Measurements from ENCODE around the gene CTNND2.

Gene CTNND2

DNA sequence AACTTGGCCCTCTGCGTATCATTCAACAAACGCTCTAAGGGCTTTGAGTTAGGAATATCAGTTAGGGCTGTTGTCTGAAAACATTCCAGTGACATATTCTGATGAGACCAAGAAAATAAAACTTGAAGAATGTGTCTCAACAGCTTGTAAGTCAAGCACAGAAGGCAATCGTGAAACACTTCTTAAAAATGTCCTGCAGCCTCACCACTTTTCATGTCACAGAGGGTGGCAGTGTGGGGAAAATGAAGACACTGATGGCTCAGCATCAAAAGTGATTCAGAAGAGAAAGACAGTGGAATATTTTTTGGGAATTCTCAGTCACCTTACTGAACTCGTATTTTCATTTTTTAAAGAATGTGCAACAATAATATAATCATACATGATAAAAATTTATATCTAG, 247.3 kb downstream of the CTNND2 start:
- Histone ChIP-seq H3K4me3 (ENCODE audit: low read depth, low read length) (no peak overlapping the region), H3K27ac (ENCODE audit: extremely low read depth, low read depth, low read length) (no peak overlapping the region), H3K9me3 (ENCODE audit: control insufficient read depth, insufficient read depth, low read depth, low read length) (no peaks in the 10 kb centered on the region), H3K4me1 (ENCODE audit: control insufficient read depth, insufficient read depth, low read length) (no peaks in the 10 kb centered on the region), H3K36me3 (ENCODE audit: control insufficient read depth in 2 of 2, insufficient read depth in 1 of 2, low read length in 2 of 2) (no peaks in the 10 kb centered on the region)
- TF ChIP-seq ZNF2 (tag by site-specific recombination; IDR thresholded peaks at IDR 0.05) (no peak), KLF7 (tag by site-specific recombination; IDR thresholded peaks at IDR 0.05; ENCODE audit: borderline replicate concordance) (no peak)
- CTCF ChIA-PET = no interaction called here
- POLR2A ChIA-PET = no interaction called here

DNA sequence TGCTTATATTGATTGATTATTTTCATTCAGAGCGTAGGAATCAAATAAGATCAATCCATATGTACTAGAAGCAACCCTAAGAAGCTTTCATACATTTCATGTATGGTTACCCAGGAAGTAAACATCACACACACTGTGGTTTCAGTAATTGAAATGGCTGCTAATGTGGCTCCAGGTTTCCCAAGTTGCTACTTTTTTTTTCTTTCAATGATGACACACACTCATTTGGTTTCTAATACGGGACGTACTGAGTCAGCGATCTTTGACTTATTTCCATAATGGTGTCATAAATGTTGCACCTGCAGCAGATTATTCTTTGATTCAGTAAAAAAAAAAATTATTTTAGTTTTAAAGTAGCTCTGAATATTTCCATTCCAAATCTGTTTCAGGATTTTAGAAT, 248.6 kb downstream of the CTNND2 start:
- no peaks in the 10 kb centered on the region for H3K9me3 ChIP-seq (ENCODE audit: control insufficient read depth, insufficient read depth, low read depth, low read length)
- TF ChIP-seq, protein P1, sequence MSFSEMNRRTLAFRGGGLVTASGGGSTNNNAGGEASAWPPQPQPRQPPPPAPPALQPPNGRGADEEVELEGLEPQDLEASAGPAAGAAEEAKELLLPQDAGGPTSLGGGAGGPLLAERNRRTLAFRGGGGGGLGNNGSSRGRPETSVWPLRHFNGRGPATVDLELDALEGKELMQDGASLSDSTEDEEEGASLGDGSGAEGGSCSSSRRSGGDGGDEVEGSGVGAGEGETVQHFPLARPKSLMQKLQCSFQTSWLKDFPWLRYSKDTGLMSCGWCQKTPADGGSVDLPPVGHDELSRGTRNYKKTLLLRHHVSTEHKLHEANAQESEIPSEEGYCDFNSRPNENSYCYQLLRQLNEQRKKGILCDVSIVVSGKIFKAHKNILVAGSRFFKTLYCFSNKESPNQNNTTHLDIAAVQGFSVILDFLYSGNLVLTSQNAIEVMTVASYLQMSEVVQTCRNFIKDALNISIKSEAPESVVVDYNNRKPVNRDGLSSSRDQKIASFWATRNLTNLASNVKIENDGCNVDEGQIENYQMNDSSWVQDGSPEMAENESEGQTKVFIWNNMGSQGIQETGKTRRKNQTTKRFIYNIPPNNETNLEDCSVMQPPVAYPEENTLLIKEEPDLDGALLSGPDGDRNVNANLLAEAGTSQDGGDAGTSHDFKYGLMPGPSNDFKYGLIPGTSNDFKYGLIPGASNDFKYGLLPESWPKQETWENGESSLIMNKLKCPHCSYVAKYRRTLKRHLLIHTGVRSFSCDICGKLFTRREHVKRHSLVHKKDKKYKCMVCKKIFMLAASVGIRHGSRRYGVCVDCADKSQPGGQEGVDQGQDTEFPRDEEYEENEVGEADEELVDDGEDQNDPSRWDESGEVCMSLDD (tag by site-specific recombination; IDR thresholded peaks at IDR 0.05) = no peak
- no peak for TF ChIP-seq ZNF555 (tag by site-specific recombination; conservative IDR thresholded peaks at IDR 0.05)
- TF ChIP-seq SALL2 (tag by site-specific recombination; IDR thresholded peaks at IDR 0.05; ENCODE audit: borderline replicate concordance) = no peak
- TF ChIP-seq, protein P2, sequence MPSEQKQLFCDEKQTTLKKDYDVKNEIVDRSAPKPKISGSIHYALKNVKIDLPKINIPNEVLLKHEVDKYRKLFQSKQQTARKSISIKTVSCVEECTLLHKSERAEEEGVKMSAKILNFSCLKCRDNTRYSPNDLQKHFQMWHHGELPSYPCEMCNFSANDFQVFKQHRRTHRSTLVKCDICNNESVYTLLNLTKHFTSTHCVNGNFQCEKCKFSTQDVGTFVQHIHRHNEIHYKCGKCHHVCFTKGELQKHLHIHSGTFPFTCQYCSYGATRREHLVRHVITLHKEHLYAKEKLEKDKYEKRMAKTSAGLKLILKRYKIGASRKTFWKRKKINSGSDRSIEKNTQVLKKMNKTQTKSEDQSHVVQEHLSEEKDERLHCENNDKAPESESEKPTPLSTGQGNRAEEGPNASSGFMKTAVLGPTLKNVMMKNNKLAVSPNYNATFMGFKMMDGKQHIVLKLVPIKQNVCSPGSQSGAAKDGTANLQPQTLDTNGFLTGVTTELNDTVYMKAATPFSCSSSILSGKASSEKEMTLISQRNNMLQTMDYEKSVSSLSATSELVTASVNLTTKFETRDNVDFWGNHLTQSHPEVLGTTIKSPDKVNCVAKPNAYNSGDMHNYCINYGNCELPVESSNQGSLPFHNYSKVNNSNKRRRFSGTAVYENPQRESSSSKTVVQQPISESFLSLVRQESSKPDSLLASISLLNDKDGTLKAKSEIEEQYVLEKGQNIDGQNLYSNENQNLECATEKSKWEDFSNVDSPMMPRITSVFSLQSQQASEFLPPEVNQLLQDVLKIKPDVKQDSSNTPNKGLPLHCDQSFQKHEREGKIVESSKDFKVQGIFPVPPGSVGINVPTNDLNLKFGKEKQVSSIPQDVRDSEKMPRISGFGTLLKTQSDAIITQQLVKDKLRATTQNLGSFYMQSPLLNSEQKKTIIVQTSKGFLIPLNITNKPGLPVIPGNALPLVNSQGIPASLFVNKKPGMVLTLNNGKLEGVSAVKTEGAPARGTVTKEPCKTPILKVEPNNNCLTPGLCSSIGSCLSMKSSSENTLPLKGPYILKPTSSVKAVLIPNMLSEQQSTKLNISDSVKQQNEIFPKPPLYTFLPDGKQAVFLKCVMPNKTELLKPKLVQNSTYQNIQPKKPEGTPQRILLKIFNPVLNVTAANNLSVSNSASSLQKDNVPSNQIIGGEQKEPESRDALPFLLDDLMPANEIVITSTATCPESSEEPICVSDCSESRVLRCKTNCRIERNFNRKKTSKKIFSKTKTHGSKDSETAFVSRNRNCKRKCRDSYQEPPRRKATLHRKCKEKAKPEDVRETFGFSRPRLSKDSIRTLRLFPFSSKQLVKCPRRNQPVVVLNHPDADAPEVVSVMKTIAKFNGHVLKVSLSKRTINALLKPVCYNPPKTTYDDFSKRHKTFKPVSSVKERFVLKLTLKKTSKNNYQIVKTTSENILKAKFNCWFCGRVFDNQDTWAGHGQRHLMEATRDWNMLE (tag by site-specific recombination; conservative IDR thresholded peaks at IDR 0.05; ENCODE audit: low read depth) = no peak
- no peak for TF ChIP-seq ZNF548 (tag by site-specific recombination; IDR thresholded peaks at IDR 0.05)
- no peak for TF ChIP-seq ZNF416 (tag by site-specific recombination; IDR thresholded peaks at IDR 0.05)
- no peak for TF ChIP-seq ZNF366 (tag by site-specific recombination; conservative IDR thresholded peaks at IDR 0.05)
- no peaks in the 10 kb centered on the region for H3K36me3 ChIP-seq (ENCODE audit: control insufficient read depth in 2 of 2, insufficient read depth in 1 of 2, low read length in 2 of 2)
- POLR2A ChIA-PET = no interaction called here
- no peak overlapping the region for H3K4me3 ChIP-seq (ENCODE audit: low read depth, low read length)
- no peaks in the 10 kb centered on the region for H3K4me1 ChIP-seq (ENCODE audit: control insufficient read depth, insufficient read depth, low read length)
- no peak overlapping the region for H3K27ac ChIP-seq (ENCODE audit: extremely low read depth, low read depth, low read length)
- CTCF ChIA-PET = interaction anchor here (0.6 to 0.8 kb wide), 3 partner anchors 103 to 1027 kb away, joined by 3 to 7 read pairs (median 4); no protein-coding TSS in a partner anchor

DNA sequence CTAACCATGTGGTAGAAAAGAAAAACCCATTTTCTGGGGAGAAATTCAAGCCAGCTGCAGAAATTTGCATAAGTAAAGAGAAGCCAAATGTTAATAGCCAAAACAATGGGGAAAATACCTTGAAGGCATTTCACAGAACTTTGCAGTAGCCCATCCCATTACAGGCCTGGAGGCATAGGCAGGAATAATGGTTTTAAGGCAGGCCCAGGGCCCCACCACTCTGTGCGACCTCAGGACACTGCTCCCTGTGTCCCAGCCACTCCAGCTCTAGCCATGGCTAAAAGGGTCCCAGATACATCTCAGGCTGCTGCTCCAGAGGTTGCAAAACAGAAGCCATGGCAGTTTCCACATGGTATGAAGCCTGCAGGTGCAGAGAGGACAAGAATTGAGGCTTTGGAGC, 253.3 kb downstream of the CTNND2 start:
- no peaks in the 10 kb centered on the region for H3K9me3 ChIP-seq (ENCODE audit: control insufficient read depth, insufficient read depth, low read depth, low read length)
- TF ChIP-seq, protein P3, sequence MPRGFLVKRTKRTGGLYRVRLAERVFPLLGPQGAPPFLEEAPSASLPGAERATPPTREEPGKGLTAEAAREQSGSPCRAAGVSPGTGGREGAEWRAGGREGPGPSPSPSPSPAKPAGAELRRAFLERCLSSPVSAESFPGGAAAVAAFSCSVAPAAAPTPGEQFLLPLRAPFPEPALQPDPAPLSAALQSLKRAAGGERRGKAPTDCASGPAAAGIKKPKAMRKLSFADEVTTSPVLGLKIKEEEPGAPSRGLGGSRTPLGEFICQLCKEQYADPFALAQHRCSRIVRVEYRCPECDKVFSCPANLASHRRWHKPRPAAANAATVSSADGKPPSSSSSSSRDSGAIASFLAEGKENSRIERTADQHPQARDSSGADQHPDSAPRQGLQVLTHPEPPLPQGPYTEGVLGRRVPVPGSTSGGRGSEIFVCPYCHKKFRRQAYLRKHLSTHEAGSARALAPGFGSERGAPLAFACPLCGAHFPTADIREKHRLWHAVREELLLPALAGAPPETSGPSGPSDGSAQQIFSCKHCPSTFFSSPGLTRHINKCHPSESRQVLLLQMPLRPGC (tag by site-specific recombination; IDR thresholded peaks at IDR 0.05) = no peak
- no peak for TF ChIP-seq ZNF169 (tag by site-specific recombination; IDR thresholded peaks at IDR 0.05)
- CTCF ChIA-PET = no interaction called here
- H3K27ac ChIP-seq (ENCODE audit: extremely low read depth, low read depth, low read length) = no peak overlapping the region
- H3K36me3 ChIP-seq (ENCODE audit: control insufficient read depth in 2 of 2, insufficient read depth in 1 of 2, low read length in 2 of 2) = no peaks in the 10 kb centered on the region
- POLR2A ChIA-PET = no interaction called here
- H3K4me1 ChIP-seq (ENCODE audit: control insufficient read depth, insufficient read depth, low read length) = no peaks in the 10 kb centered on the region
- no peak overlapping the region for H3K4me3 ChIP-seq (ENCODE audit: low read depth, low read length)
